GM18499 (cell line): Measurements from ENCODE around the gene PRR14L.
"Not testable (repeated sequence)": the region's sequence is repeated elsewhere in the genome, so short reads cannot be mapped to it uniquely, and the experiment has no call there.

Experiments used
- ATAC-seq: cut with Tn5 transposase; IDR thresholded peaks from one replicate; pipeline ENCODE4 v1.9.1; 2021; ENCODE audit warnings: moderate number of reproducible peaks; ENCODE audit not compliant: insufficient read depth, unreplicated experiment

Gene PRR14L

DNA sequence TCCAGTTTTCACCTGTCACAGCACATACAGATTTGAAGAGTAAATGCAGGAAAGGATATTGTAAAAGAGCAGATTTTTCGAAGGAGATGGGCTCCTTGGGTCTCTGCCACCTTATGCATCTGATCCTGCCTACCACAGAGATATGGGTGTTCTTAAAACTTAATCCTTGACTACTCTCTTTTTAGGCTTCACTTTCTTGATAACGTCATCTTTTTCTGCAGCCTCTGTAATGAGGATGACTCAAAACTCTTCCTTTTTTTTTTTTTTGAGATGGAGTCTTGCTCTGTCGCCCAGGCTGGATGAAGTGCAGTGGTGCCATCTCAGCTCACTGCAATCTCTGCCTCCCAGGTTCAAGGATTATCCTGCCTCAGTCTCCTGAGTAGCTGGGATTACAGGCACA lies 7.8 kb downstream of the PRR14L start:
- ATAC-seq = no peak

- not testable (repeated sequence) for ATAC-seq
Observed at GRCh38 chr22:31740314-31740713, 9.6 kb downstream of the PRR14L start.

DNA sequence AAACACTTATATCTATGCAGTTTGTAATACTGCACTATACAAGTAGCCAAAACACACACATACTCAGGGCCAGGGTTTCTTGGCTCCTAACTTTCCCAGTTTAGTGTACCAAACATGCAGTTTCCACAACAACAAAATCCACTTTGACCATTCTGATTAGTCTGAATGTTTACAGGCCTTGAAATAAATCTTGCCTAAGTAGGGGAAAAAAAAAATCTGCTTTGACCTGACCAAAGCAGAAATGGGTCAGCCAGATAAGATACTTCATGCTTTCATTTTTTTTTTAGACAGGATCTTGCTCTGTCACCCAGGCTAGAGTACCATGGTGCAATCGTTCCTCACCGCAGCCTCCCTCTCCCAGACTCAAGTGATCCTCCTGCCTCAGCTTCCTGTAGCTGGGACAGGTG lies 10.1 kb downstream of the PRR14L start:
- no peak for ATAC-seq

DNA sequence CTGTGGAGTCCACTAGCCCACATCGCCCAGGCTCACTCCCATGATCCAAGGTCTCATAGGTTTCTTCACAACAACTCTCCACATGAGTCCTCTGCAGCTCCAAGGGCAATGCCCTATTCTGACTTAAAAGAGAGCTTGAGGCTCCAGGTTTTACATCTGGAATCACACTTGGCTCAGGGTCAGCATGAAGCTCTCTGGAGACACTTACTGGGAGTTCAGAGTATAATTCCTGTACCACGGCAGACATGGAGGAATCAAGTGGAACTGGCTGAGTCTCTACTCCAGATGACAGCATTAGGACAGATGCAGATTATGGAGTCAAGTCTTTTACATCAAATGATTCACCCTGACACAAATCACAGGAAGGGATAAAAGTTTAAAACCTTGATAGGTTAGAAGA lies 11.4 kb downstream of the PRR14L start:
- no peak for ATAC-seq

GRCh38 chr22:31737932-31738331 lies 12.0 kb downstream of the PRR14L start:
- ATAC-seq = no peak

DNA sequence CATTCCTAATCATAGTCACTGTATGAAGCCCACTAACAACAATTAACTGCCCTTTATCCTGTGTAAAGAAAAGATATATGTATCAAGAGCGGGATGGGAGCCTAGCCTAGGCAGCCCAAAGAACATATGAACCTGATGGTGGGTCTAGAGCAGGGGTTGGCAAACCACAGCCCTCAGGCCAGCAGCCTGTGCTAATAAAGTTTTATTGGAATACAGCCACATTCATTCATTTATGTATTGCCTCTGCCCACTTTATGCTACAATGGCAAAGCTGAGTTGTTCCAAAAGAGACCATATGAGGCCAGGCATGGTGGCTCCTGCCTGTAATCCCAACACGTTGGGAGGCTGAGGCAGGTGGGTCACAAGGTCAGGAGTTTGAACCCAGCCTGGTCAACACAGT lies 13.5 kb downstream of the PRR14L start:
- no peak for ATAC-seq

GRCh38 chr22:31734512-31734911 lies 15.4 kb downstream of the PRR14L start:
- no peak for ATAC-seq

- no peak for ATAC-seq
Observed at GRCh38 chr22:31733580-31734079, 16.3 kb downstream of the PRR14L start.

- ATAC-seq = no peak
Observed at GRCh38 chr22:31732089-31732829, 17.7 kb downstream of the PRR14L start.

DNA sequence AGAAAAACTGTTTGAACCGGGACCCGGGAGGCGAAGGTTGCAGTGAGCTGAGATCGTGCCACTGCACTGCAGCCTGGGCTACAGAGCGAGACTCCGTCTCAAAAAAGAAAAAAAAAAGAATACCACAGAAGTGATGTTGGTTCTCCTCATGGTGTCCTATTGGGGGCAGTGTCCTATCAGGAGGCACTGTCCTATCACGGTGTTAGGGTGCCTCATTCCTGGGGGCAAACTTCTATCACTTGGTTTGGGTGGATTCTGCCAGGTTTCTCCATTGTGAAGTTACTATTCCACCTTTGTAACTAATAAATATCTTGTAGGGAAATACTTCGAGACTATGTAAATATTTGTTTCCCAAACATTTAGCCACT lies 19.6 kb downstream of the PRR14L start:
- ATAC-seq = no peak

DNA sequence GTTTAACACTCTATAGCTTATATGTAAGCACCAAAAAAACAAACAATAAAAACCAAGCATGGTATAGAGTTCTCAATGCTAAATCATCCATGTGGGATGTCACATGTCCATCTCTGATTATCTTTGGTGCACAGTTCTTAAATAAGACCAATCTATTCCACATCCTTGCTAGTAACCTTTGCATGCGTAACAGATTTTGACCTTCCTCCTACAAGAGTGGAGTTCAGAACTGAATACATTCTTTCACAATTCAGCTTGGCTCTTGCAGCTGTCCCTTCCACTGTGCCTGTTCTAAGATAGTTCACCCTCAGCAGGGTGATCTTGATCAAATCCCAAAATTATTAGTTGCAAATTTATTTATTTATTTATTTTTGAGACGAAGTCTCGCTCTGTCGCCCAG lies 21.1 kb downstream of the PRR14L start:
- no peak for ATAC-seq

GRCh38 chr22:31726692-31727091 lies 23.2 kb downstream of the PRR14L start:
- no peak for ATAC-seq

DNA sequence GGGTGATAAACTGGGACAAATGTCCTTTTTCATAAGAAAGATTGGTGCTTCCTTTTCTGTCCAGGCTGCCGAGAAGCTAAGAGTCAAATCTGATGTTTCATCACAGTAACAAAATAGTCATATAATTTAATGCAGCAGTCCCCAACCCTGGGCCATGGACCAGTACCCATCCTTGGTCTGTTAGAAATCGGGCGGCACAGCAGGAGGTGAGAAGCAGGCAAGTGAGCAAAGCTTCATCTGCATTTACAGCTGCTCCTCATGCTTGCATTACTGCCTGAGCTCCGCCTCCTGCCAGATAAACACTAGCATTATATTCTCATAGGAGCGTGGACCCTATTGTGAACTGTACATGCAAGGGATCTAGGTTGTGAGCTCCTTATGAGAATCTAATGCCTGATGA lies 26.2 kb downstream of the PRR14L start:
- no peak for ATAC-seq

- no peak for ATAC-seq
Observed at GRCh38 chr22:31719850-31720471, 30.0 kb downstream of the PRR14L start.

DNA sequence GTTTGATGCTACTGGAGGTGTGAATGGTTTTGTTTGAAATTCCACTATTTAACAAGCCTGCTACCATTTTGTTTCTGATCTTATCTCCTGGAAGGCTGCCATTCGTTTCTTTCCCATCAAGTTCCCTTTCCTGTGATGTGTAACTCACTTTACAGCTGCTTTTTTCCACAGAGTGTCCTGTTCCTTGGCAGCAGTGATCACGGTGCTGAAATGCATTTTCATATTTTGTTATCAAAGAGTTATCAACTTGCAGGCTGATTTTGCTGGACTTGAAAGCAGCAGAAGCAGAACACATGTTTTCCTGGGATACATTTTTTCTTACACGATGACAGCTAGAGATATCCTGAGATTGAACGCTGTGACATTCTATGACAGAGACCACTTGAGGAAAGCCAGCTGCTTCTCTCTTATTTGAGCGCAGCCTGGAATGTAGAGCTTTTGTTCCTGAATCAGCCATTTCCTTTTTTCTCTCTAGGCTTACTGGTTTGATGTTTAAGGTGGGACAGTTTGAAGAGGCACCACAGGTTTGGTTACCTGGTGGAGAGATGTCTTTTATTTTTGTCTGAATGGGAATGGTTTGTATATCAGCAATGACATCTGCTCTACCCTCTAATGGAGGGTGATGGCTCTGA lies 34.7 kb downstream of the PRR14L start:
- no peak for ATAC-seq

GRCh38 chr22:31711226-31711625 lies 38.7 kb downstream of the PRR14L start:
- not testable (repeated sequence) for ATAC-seq

- no peak for ATAC-seq
Observed at GRCh38 chr22:31707519-31707918, 42.4 kb downstream of the PRR14L start.

GRCh38 chr22:31695423-31695822 lies 54.5 kb downstream of the PRR14L start:
- no peak for ATAC-seq

GRCh38 chr22:31694046-31694445 lies 55.9 kb downstream of the PRR14L start:
- ATAC-seq = not testable (repeated sequence)

DNA sequence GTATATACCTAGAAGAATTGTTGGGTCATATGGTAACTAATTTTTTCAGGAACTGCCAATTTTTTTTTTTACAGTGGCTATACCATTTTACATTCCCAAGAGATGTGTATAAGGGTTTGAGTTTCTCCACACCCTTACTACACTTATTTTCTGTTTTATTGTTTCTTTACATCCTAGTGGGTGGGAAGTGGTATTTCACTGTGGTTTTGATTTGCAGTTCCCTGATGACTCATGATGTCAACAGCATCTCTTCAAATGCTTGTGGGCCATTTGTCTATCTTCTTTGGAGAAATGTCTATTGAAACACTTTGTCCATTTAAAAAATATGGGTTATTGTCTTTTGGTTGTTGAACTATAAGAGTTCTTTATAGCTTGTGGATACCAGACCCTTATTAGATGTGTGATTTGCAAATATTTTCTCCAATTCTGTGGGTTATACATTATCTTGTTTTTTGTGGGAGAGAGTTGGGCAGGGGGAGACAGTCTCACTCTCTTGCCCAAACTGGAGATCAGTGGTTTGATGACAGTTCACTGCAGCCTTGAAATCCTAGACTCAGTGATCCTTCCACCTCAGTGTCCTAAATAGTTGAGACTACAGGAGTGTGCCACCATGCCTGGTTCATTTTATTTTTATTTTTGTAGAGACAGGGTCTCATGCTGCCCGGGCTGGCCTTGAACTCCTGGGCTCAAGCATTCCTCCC lies 57.6 kb downstream of the PRR14L start:
- no peak for ATAC-seq

GRCh38 chr22:31691408-31691807 lies 58.5 kb downstream of the PRR14L start:
- no peak for ATAC-seq
